Small intestine (tissue), 4 donors: Measurements from ENCODE around the gene FLT3. TPM values are rescaled to one million over a fixed set of nuclear protein-coding genes. Genes with fewer than 3 reads are reported as not detected.

Experiments used
- polyA plus RNA-seq, 4 donors: library from polyadenylated mRNA; stranded (reverse) in 3 of 4; unstranded in 1 of 4; fragments of 200-250 nt in 3 of 4; fragments of 120-200 nt in 1 of 4; gene quantifications; one replicate each; pipeline versions ENCODE4 v1.2.1 to v1.2.3, GENCODE V29; 2013
- donor health status: healthy with polysubstance abuse.
- donor health status: Bipolar disorder and iron deficiency.
- donor health status: healthy.

FLT3 gene
- polyA plus RNA-seq, 4 donors = 0.19 to 0.83 (median 0.27) TPM; not detected in 1

Other genes starting within 250 kb of the FLT3 start
- gene PDX1, start 180.6 kb downstream of the FLT3 start, polyA plus RNA-seq = 10 to 100 TPM in 3 of 4 donors, 1 to 10 TPM in 1; 1.7 to 47.6 (median 31.3) TPM
- gene CDX2, start 131.3 kb downstream of the FLT3 start, polyA plus RNA-seq = 100 to 1,000 TPM in 1 of 4 donors, 10 to 100 TPM in 3; 66.2 to 187 (median 93.4) TPM
- gene URAD, start 111.9 kb downstream of the FLT3 start, polyA plus RNA-seq = 10 to 100 TPM; 12.5 to 59.8 (median 34.1) TPM
- 10 to 100 TPM in 2 of 4 donors, 1 to 10 TPM in 2; 7.8 to 37.4 (median 10.6) TPM for gene PAN3, start 38.0 kb upstream of the FLT3 start, polyA plus RNA-seq